Measurements from ENCODE around the gene FBRSL1.
"Not testable (repeated sequence)": the region's sequence is repeated elsewhere in the genome, so short reads cannot be mapped to it uniquely, and the experiment has no call there.

The FBRSL1 gene

GRCh38 chr12:132528564-132529106 lies 38.7 kb downstream of the FBRSL1 start:
- DNase-seq, result no peak

DNA sequence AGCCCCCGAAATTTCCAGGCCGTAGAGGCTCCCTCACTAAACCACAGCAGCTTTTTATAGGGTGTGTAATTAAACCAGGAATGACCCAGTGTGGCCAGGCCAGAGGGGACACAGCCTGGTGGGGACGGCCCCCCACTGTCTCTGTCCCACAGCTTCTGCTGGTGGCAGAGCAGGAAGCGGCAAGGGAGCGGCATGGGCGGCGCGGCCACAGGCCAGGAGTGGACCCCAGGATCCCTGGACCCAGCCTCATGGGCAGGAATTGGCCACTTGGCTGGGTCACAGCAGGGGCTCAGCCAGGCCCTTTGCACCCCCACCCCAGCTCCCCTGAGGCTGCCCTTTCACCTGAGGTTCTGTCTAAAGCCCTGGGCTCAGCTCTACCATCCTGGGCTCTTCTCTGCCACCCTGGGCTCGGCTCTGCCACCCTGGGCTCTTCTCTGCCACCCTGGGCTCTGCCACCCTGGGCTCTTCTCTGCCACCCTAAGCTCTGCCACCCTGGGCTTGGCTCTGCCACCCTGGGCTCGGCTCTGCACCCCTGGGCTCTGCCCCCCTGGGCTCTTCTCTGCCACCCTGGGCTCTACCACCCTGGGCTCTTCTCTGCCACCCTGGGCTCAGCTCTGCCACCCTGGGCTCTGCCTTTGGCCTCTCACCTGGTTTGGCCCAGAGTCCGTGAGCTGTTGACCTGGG lies 39.3 kb downstream of the FBRSL1 start:
- no peak for DNase-seq

- DNase-seq, result no peak
Measured at GRCh38 chr12:132529906-132530305, 40.0 kb downstream of the FBRSL1 start.

GRCh38 chr12:132530447-132530846 lies 40.5 kb downstream of the FBRSL1 start:
- peak; percentile 64 for DNase-seq

- no peak for DNase-seq
Measured at GRCh38 chr12:132530851-132531250, 40.9 kb downstream of the FBRSL1 start.

DNA sequence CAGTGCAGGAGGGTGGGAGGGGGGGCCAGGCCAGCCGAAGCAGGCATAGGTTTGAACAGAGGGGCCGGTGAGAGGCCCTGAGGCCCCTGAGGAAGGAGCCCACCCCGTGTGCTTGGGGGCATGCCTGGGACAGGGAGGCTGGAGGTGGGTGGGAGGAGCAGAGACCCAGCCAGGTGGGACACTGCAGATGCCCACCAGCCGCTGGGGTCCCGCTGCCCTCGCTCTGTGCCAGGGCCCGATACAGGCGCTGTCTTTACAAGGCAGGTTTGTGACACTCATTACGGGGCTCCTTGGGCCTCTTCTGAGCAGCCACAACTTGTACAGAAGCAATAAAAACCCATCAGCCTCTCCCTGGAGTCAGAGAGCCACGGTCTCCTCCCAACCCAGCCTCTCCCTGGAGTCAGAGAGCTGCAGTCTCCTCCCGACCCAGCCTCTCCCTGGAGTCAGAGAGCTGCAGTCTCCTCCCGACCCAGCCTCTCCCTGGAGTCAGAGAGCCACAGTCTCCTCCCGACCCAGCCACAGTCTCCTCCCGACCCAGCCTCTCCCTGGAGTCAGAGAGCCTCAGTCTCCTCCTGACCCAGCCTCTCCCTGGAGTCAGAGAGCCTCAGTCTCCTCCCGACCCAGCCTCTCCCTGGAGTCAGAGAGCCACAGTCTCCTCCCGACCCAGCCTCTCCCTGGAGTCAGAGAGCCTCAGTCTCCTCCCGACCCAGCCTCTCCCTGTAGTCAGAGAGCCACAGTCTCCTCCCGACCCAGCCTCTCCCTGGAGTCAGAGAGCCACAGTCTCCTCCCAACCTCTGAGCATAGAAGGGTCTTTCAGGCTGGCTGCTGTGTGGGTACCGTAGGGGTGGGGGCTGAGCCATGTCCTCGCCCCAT lies 43.0 kb downstream of the FBRSL1 start:
- DNase-seq, result not testable (repeated sequence)

DNA sequence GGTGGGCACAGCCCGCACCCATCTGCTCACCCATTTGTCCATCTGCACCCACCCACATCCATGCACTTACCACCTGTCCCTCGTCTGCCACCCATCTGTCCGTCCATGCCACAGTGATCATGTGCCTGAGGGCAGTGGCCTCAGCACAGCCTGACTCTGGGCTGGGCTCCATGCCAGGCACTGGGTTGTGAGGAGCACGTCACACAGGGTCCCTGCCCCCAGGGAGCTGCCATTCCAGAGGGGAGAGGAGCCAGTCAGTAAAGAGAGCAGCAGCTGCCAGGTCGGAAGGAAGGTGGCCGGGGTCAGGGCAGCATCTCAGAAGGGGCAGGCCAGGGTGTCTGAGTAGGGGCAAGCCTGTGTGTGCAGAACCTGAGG lies 43.6 kb downstream of the FBRSL1 start:
- no peak for DNase-seq

GRCh38 chr12:132534076-132534475 lies 44.1 kb downstream of the FBRSL1 start:
- DNase-seq, result no peak

DNA sequence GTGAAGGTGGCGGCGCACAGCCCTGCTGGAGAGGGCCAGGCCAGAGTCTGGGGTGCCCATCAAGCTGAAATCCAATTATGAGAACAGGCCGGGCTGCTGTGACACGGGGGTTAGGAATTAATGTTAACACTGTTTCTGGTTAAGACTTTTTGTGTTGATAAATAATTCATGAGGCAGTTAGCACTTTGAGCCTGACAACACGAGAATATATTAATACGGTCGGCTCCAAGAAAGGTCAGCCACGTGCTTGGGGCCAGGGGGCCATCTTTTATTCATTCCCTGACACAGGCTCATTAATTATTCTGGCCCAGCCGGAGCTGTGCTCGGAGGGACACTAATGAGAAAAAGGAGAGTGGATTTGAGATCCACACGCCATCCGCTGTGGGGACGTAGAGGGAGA lies 45.1 kb downstream of the FBRSL1 start:
- DNase-seq, result peak; percentile 55

- no peak for DNase-seq
Measured at GRCh38 chr12:132536102-132536876, 46.3 kb downstream of the FBRSL1 start.

- DNase-seq, result no peak
Measured at GRCh38 chr12:132537049-132537448, 47.1 kb downstream of the FBRSL1 start.

DNA sequence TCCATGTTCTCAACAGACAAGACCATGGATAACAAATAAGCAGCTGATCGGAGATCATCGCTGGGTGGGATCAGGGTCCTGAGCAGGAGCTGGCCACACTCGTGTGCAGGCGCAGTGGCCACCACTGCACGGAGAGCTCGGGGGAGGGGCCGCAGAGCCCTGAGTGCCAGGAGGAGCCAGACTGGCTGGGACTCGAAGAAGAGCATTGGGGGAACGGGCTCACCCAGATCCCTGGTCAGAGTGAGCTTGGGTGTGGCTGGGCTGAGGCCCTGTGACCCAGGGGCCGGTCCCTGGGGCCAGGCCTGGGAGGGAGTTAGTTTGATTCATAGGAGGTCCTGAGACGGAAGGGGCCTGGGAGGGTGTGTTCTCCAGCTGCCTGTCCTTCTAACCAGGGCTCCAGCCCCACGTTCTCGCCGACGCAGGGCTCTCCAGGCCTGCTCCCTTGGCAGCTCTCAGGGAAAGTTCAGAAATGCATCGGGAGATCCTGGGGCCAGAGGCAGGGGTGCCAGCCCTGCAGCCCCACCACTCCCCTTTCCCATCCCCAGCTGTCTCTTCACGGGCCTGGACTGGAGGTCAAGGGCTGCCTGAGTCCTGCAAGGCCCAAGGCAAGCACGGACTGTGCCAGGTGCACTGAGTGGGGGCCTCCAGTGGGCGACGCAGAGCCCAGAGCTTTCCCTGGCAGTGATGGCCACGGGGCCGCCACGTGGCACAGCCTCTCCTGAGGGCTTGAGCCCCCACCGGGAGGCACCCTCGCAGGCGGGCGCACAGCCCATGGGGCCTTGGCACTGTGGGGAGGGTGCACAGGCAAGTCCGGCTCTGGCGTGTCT lies 48.1 kb downstream of the FBRSL1 start:
- no peak for DNase-seq

DNA sequence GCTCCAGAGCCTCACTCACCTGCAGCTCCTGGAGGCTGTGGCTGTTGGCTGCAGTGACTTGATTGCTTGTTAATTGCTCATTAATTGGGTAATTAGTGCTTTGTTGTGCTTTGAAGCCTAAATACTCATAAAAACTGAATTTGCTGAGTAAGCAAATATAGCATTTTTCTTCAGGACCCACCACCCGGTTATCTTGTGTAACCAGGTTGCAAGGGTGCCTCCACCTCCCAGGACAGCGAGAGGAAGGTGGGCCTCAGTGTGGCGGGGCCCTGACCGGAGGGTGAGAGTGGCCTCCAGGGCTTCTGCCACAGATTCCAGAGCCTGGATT lies 48.7 kb downstream of the FBRSL1 start:
- DNase-seq, result no peak

DNA sequence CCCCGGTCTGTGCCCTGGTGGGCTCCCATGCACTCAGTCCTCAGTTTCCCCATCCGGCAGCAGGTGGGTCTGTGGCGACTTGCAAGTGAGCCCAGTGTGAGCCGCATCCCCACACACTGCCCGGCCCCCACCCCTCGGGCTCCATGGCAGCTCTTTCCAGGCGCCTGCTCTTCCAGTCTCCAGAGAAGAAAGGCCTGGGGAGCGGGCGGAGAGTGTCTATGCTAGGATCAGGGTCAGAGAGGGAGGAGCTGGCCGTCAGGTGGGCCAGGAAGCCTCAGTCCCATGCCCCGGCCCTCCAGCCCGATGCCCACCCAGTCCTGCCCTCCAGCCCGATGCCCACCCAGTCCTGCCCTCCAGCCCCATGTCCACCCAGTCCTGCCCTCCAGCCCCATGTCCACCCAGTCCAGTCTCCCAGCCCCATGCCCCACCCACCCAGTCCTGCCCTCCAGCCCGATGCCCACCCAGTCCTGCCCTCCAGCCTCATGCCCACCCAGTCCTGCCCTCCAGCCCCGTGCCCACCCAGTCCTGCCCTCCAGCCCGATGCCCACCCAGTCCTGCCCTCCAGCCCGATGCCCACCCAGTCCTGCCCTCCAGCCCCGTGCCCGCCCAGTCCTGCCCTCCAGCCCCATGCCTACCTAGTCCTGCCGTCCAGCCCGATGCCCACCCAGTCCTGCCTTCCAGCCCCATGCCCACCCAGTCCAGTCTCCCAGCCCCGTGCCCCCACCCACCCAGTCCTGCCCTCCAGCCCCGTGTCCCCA lies 49.2 kb downstream of the FBRSL1 start:
- no peak for DNase-seq

GRCh38 chr12:132540436-132540835 lies 50.5 kb downstream of the FBRSL1 start:
- DNase-seq, result no peak

DNA sequence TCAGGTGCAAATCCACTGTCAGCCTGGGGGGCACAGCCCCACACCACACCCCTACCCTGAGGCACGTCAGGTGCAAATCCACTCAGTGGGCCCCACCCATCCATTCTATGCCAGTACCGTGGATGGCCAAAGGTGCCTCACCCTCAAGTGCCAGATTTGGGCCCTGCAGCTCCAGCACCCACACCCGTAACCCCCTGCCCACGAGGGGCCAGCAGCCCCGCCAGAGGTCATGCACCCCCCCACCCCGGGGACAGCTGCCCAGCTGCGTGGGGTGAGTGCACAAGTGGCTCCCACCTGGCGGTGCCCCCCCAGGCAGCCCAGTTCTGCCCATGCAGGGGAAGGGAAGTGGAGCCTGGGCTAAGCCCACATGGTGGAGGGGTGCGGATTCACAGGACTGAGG lies 51.2 kb downstream of the FBRSL1 start:
- DNase-seq, result no peak

- DNase-seq, result no peak
Measured at GRCh38 chr12:132541996-132542395, 52.0 kb downstream of the FBRSL1 start.

DNA sequence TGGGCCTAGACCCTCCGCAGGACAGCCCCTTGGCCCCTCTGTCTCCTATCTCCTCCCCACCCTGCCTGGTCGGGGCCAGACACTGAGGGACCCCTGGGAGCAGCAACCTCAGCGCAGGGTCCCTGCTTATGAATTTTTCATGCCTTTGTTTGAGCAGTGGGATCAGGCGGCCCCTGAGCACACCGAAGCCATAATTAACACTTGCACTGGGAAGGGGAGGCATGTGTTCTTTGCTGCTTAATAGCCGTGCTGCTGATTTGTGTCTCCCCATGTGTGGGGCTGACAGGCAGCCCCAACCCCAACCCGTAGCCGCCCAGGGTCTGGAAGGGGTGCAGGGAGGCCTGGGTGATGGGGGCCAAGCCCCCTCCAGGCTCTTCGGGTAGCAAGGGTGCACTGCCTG lies 52.7 kb downstream of the FBRSL1 start:
- no peak for DNase-seq

GRCh38 chr12:132543298-132544079 lies 53.5 kb downstream of the FBRSL1 start:
- DNase-seq, result no peak

DNA sequence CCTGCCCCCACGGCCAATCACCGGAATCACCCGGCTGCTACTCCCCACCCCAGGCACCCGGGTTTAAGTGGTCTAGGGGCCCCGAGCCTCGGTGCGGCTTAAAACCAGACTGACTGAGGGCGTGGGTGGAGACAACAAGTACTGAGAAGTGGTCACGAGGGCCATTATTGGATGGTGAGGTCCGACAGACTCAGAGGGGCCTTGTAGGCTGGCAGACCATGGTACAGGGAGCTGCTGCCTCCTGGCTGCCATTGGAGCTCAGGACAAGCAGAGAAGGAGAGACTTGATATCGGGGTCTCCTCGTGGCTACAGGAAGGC lies 54.1 kb downstream of the FBRSL1 start:
- DNase-seq, result no peak

DNA sequence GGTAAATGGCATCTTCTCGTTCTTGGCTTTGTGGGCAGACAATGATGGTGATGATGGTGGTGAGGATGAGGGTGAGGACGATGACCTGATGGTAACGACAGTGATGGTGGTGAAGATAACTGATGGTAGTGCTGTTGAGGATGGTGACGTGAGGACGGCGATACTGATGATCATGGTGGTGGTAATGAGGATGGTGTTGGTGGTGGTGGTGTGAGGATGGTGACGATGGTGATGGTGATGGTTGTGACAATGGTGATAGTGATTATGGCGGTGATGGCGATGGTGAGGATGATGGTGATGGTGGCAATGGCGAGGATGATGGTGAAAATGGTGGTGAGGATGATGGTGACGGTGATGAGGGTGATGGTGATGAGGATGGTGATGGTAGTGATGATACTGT lies 54.5 kb downstream of the FBRSL1 start:
- no peak for DNase-seq

Measured in retina (tissue), 1 donor.